K562 (cell line): Measurements from ENCODE around the gene LPIN1. TPM values are rescaled to one million over a fixed set of nuclear protein-coding genes. Genes with fewer than 3 reads are reported as not detected.

ENCODE experiments used
- ARID1B ChIP-seq: fragments of 450-650 bp; IDR thresholded peaks from 2 replicates; pipeline ENCODE4 v1.6.1; 2016; ENCODE audit warnings: antibody characterized with exemption, mild to moderate bottlenecking, inconsistent platforms
- CEBPG ChIP-seq, 3 experiments: fragments of 200-800 bp in 1 of 3; sonication (Bioruptor generic) in 1 of 3; sonication (generic) in 1 of 3; formaldehyde crosslinking in 1 of 3; IDR thresholded peaks in 2 of 3; conservative IDR thresholded peaks in 1 of 3; 2 replicates each; pipeline versions ENCODE4 v1.6.1 to v1.8.0; 2016 to 2022; ENCODE audit warnings: missing compliant biosample characterization in 2 of 3, missing genetic modification characterization in 2 of 3, mild to moderate bottlenecking in 1 of 3, missing genetic modification reagents in 1 of 3
- CHD2 ChIP-seq: IDR thresholded peaks from 2 replicates; pipeline ENCODE4 v1.6.1; 2011; ENCODE audit warnings: low read depth, low read length
- ETS2 ChIP-seq: IDR thresholded peaks from 2 replicates; pipeline ENCODE4 v1.6.1; 2016; ENCODE audit warnings: borderline replicate concordance, missing genetic modification characterization, mild to moderate bottlenecking, moderate library complexity, missing compliant biosample characterization; ENCODE audit not compliant: poor library complexity, severe bottlenecking
- GTF2E2 ChIP-seq: fragments of 200-800 bp; sonication (Bioruptor generic); IDR thresholded peaks from 2 replicates; pipeline ENCODE4 v1.6.1; 2016; ENCODE audit warnings: missing genetic modification characterization, missing compliant biosample characterization
- LEF1 ChIP-seq: fragments of 450-650 bp; IDR thresholded peaks from 2 replicates; pipeline ENCODE4 v1.6.1; 2016; ENCODE audit warnings: mild to moderate bottlenecking
- SP2 ChIP-seq: IDR thresholded peaks from 2 replicates; pipeline ENCODE4 v1.6.1; 2011; ENCODE audit warnings: mild to moderate bottlenecking, low read depth, low read length, moderate library complexity; ENCODE audit not compliant: poor library complexity, severe bottlenecking; ENCODE audit errors: extremely low read depth
- STAG1 ChIP-seq: sonication (generic); formaldehyde crosslinking; IDR thresholded peaks from 2 replicates; pipeline ENCODE4 v1.5.0; 2020; ENCODE audit warnings: missing genetic modification reagents, borderline replicate concordance
- U2AF2 ChIP-seq: fragments of 200-400 bp; formaldehyde crosslinking; optimal IDR thresholded peaks from 2 replicates; pipeline ENCODE3; 2017; ENCODE audit warnings: low read depth, mild to moderate bottlenecking, low read length
- ZFPM2 ChIP-seq: fragments of 250-450 bp; sonication (Bioruptor Pico); IDR thresholded peaks from 2 replicates; pipeline ENCODE4 v1.5.1; 2022; ENCODE audit warnings: mild to moderate bottlenecking
- ZNF512 ChIP-seq: IDR thresholded peaks from 2 replicates; pipeline ENCODE4 v1.6.1; 2016; ENCODE audit warnings: missing genetic modification characterization, missing compliant biosample characterization
- ZNF592 ChIP-seq: fragments of 450-650 bp; IDR thresholded peaks from 2 replicates; pipeline ENCODE4 v1.6.1; 2017; ENCODE audit warnings: antibody characterized with exemption, mild to moderate bottlenecking
- ZNF830 ChIP-seq: fragments of 250-450 bp; sonication (Bioruptor Pico); IDR thresholded peaks from 2 replicates; pipeline ENCODE4 v1.5.0; 2021; ENCODE audit warnings: mild to moderate bottlenecking
- ZSCAN29 ChIP-seq: fragments of 450-650 bp; IDR thresholded peaks from 2 replicates; pipeline ENCODE4 v1.6.1; 2017
- polyA plus RNA-seq, 8 experiments: library from polyadenylated mRNA; depleted of rRNA in 4 of 8; stranded (reverse) in 5 of 8; unstranded in 3 of 8; fragments of >200 nt; fragmentation: Nextera tagmentation in 2 of 8; fragmentation: Illumina TruSeq in 1 of 8; extraction: Ambion mirVana in 2 of 8; extraction: Trizol in 1 of 8; gene quantifications; 2 replicates each; pipeline versions ENCODE4 v1.2.1 to v1.2.3, GENCODE V29; 2011 to 2014; ENCODE audit warnings: inconsistent platforms in 1 of 8, missing spikeins in 1 of 8
- total RNA-seq, 7 experiments: library from RNA; depleted of rRNA in 6 of 7; stranded (reverse); fragments of >200 nt in 6 of 7; fragmentation: Illumina TruSeq in 2 of 7; extraction: Trizol in 2 of 7; gene quantifications; 2 replicates each; pipeline versions ENCODE4 v1.2.1 to v1.2.3, GENCODE V29; 2011 to 2021; ENCODE audit warnings: low replicate concordance in 1 of 7
- TF ChIP-seq, protein P1 (sequence below): sonication (generic); formaldehyde crosslinking; IDR thresholded peaks from 2 replicates; pipeline ENCODE4 v1.8.1; 2023; ENCODE audit warnings: mild to moderate bottlenecking, missing genetic modification reagents, moderate library complexity
- TF ChIP-seq, protein P2 (sequence below), 2 experiments: fragments of 450-650 bp in 1 of 2; sonication (generic) in 1 of 2; formaldehyde crosslinking in 1 of 2; IDR thresholded peaks in 1 of 2; conservative IDR thresholded peaks in 1 of 2; 2 replicates each; pipeline versions ENCODE4 v1.6.1 to v1.8.1; 2016 to 2023; ENCODE audit warnings: mild to moderate bottlenecking in 2 of 2, moderate library complexity in 2 of 2, inconsistent platforms in 1 of 2, missing genetic modification reagents in 1 of 2

The LPIN1 gene
- total and polyA plus RNA-seq, 9 of the 15 experiments (the other 6 are each of a cell fraction or from before 2014, with no cell fraction given) = 9.2 to 84.0 (median 27.8) TPM

DNA sequence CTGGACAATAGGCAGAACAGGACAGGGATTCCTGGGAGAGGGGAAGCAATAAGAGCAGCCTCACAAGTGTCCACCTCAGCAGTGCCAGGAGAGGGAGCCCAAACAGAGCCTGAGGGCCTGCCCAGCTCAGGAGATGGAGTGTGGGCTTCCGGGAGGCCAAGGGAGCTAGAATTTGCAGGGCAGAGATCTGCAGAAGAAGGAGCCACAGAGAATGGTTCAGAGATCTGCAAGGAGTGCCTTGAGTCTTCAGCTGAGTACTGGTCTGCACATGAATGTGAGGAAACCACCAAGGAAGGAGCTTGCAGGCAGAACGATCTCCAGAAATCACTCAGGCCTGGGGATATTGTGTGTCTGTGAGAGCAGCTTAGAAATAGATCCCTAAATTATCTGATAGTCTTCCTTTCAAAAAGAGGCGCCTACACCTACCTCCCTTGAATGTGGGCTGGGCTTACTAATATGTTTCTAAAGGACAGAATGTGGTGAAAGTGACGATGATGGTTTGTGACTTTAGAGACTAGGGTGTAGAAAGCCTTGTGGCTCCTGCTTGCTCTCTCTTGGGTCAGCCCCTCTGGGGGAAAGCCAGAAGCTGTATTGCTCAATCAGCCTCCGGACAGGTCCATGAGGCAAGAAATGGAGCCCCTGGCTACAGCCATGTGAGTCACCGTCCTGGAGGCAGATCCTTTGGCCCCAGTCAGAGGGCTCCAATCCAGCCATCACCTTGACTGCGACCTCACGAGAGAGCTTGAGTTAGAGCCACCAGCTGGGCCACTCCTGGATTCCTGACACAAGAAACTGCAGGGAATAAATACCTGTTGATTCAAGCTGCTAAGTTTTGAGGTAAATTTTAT lies 7.6 kb upstream of the LPIN1 start (continued):
- TF ChIP-seq ETS2 = no peak
- TF ChIP-seq ZNF512 = no peak
- TF ChIP-seq, protein P1, sequence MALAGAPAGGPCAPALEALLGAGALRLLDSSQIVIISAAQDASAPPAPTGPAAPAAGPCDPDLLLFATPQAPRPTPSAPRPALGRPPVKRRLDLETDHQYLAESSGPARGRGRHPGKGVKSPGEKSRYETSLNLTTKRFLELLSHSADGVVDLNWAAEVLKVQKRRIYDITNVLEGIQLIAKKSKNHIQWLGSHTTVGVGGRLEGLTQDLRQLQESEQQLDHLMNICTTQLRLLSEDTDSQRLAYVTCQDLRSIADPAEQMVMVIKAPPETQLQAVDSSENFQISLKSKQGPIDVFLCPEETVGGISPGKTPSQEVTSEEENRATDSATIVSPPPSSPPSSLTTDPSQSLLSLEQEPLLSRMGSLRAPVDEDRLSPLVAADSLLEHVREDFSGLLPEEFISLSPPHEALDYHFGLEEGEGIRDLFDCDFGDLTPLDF (CRISPR knock-in tag) = no peak
- TF ChIP-seq STAG1 = no peak
- TF ChIP-seq, protein P2, sequence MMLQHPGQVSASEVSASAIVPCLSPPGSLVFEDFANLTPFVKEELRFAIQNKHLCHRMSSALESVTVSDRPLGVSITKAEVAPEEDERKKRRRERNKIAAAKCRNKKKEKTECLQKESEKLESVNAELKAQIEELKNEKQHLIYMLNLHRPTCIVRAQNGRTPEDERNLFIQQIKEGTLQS (IDR thresholded peaks at IDR 0.05) = peak; percentile 75
- TF ChIP-seq, protein P2 (CRISPR knock-in tag; conservative IDR thresholded peaks at IDR 0.05) = no peak
- peak; percentile 51; the same call in 1 of the 2 replicates for TF ChIP-seq ZNF592
- TF ChIP-seq GTF2E2 (tag) = no peak
- TF ChIP-seq CHD2 = no peak
- TF ChIP-seq CEBPG (CRISPR knock-in tag; IDR thresholded peaks at IDR 0.05) = peak; percentile 79; the same call in 1 of the 2 replicates
- peak; percentile 73 to 92 for TF ChIP-seq CEBPG (tag; conservative IDR thresholded peaks at IDR 0.05 in 1 of 2, IDR thresholded peaks at IDR 0.05 in 1 of 2)
- no peak for TF ChIP-seq ZSCAN29
- TF ChIP-seq ZFPM2 (CRISPR knock-in tag) = no peak
- peak; percentile 11; the same call in 1 of the 2 replicates for TF ChIP-seq ARID1B
- TF ChIP-seq ZNF830 (CRISPR knock-in tag) = no peak
- TF ChIP-seq LEF1 = no peak
- TF ChIP-seq SP2 = no peak
- TF ChIP-seq U2AF2 = no peak
